Erythroblast (primary cell): Measurements from ENCODE around the gene TYR.

Source experiments
- GATA1 ChIP-seq: IDR thresholded peaks from 2 replicates; pipeline ENCODE4 v1.6.1; 2011; ENCODE audit warnings: low read depth, mild to moderate bottlenecking, control low read depth, low read length, moderate library complexity
- POLR2A ChIP-seq: IDR thresholded peaks from 2 replicates; pipeline ENCODE4 v1.6.1; 2011; ENCODE audit warnings: mild to moderate bottlenecking, low read length

DNA sequence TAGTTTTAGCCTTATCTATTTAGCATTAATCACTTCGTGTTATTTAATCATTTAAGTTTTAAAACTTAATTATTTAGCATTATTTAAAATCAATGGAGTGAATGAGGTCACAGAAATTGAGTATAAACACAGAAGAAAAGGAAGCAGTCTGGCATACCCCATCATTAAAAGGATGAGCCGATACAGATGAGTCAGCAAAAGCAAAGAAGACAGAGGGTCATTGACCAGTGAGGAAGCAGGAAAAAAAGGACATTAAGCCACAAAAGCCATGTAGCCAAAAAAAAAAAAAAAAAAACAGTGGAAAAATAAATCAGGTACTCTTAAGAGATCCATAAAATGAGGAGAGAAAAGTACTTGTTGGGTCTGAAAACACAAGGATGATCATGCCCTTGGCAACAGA lies 71.5 kb downstream of the TYR start:
- TF ChIP-seq POLR2A, result no peak
- TF ChIP-seq GATA1, result no peak
